OCI-LY7 (cell line): ENCODE measurements around the gene SLC38A4.

Experiments used
- CTCF ChIP-seq: fragments of 200-600 bp; sonication (generic); conservative IDR thresholded peaks from 2 replicates; pipeline ENCODE4 v1.5.1; 2014; ENCODE audit warnings: mild to moderate bottlenecking, antibody characterized with exemption, low read length, moderate library complexity, mixed read lengths
- EZH2phosphoT487 ChIP-seq: fragments of 200-600 bp; sonication (generic); IDR thresholded peaks from 2 replicates; pipeline ENCODE4 v1.6.1; 2018; ENCODE audit warnings: low read depth, borderline replicate concordance, mild to moderate bottlenecking, mixed run types, antibody characterized with exemption, low read length, moderate library complexity, mixed read lengths

GRCh38 chr12:46773586-46774321, 52.0 kb downstream of the SLC38A4 start:
- TF ChIP-seq EZH2phosphoT487: no peak
- no peak for TF ChIP-seq CTCF
